Measurements from ENCODE around the gene APOBEC2. TPM values are rescaled to one million over a fixed set of nuclear protein-coding genes. Genes with fewer than 3 reads are reported as not detected.

APOBEC2 gene
- total and polyA plus RNA-seq, 9 of the 15 experiments (the other 6 are each of a cell fraction or from before 2014, with no cell fraction given), result 0.25 to 1.6 TPM; not detected in 7

GRCh38 chr6:41071501-41071922 lies 18.5 kb downstream of the APOBEC2 start (continued):
- TF ChIP-seq, protein P1, sequence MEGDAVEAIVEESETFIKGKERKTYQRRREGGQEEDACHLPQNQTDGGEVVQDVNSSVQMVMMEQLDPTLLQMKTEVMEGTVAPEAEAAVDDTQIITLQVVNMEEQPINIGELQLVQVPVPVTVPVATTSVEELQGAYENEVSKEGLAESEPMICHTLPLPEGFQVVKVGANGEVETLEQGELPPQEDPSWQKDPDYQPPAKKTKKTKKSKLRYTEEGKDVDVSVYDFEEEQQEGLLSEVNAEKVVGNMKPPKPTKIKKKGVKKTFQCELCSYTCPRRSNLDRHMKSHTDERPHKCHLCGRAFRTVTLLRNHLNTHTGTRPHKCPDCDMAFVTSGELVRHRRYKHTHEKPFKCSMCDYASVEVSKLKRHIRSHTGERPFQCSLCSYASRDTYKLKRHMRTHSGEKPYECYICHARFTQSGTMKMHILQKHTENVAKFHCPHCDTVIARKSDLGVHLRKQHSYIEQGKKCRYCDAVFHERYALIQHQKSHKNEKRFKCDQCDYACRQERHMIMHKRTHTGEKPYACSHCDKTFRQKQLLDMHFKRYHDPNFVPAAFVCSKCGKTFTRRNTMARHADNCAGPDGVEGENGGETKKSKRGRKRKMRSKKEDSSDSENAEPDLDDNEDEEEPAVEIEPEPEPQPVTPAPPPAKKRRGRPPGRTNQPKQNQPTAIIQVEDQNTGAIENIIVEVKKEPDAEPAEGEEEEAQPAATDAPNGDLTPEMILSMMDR (IDR thresholded peaks at IDR 0.05 in 2 of 3, conservative IDR thresholded peaks at IDR 0.05 in 1 of 3; ENCODE audit: insufficient read depth in 2 of 3, low read depth in 1 of 3, low read length in 3 of 3), result peak in 2 of 3 experiments; percentile 29 to 42; a peak in 3 of 6 replicates
- TF ChIP-seq SMARCA4 (IDR thresholded peaks at IDR 0.05), result no peak
- no peak for TF ChIP-seq CAMTA2 (CRISPR knock-in tag; conservative IDR thresholded peaks at IDR 0.05)
- TF ChIP-seq MYNN (IDR thresholded peaks at IDR 0.05), result no peak
- TF ChIP-seq MYNN (CRISPR knock-in tag; IDR thresholded peaks at IDR 0.05), result no peak
- TF ChIP-seq MAFF (IDR thresholded peaks at IDR 0.05; ENCODE audit: low read length), result no peak
- TF ChIP-seq RBM25 (IDR thresholded peaks at IDR 0.05; ENCODE audit: low read depth, low read length, severe bottlenecking), result no peak
- no peak for TF ChIP-seq ZNF41 (CRISPR knock-in tag; conservative IDR thresholded peaks at IDR 0.05)
- no peak for TF ChIP-seq NR0B1 (IDR thresholded peaks at IDR 0.05; ENCODE audit: partially characterized antibody)
- no peak for TF ChIP-seq ZNF778 (CRISPR knock-in tag; IDR thresholded peaks at IDR 0.05)
- no peak for TF ChIP-seq PCBP1 (IDR thresholded peaks at IDR 0.05; ENCODE audit: low read depth, low read length, poor library complexity, severe bottlenecking)
- no peak for TF ChIP-seq KAT2B (IDR thresholded peaks at IDR 0.05; ENCODE audit: low read depth, low read length)
- TF ChIP-seq, protein P2, sequence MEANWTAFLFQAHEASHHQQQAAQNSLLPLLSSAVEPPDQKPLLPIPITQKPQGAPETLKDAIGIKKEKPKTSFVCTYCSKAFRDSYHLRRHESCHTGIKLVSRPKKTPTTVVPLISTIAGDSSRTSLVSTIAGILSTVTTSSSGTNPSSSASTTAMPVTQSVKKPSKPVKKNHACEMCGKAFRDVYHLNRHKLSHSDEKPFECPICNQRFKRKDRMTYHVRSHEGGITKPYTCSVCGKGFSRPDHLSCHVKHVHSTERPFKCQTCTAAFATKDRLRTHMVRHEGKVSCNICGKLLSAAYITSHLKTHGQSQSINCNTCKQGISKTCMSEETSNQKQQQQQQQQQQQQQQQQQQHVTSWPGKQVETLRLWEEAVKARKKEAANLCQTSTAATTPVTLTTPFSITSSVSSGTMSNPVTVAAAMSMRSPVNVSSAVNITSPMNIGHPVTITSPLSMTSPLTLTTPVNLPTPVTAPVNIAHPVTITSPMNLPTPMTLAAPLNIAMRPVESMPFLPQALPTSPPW (CRISPR knock-in tag; IDR thresholded peaks at IDR 0.05), result no peak
- TF ChIP-seq HLTF (IDR thresholded peaks at IDR 0.05), result no peak
- no peak for TF ChIP-seq ZBED1 (IDR thresholded peaks at IDR 0.05)
- 0 out of 2 replicates have a peak, but pooled peaks have one; percentile 24 for TF ChIP-seq SMARCC2 (IDR thresholded peaks at IDR 0.05; ENCODE audit: low read depth)
- no peak for TF ChIP-seq ZNF583 (CRISPR knock-in tag; IDR thresholded peaks at IDR 0.05)
- TF ChIP-seq RBFOX2 (IDR thresholded peaks at IDR 0.05; ENCODE audit: low read depth, low read length), result no peak
- TF ChIP-seq ZNF436 (CRISPR knock-in tag; IDR thresholded peaks at IDR 0.05), result 0 out of 2 replicates have a peak, but pooled peaks have one; percentile 45
- no peak for TF ChIP-seq ZFP1 (CRISPR knock-in tag; IDR thresholded peaks at IDR 0.05)
- no peak for TF ChIP-seq PTRF (tag; IDR thresholded peaks at IDR 0.05)
- TF ChIP-seq EP300 (IDR thresholded peaks at IDR 0.05; ENCODE audit: low read length), result no peak
- TF ChIP-seq, protein P3, sequence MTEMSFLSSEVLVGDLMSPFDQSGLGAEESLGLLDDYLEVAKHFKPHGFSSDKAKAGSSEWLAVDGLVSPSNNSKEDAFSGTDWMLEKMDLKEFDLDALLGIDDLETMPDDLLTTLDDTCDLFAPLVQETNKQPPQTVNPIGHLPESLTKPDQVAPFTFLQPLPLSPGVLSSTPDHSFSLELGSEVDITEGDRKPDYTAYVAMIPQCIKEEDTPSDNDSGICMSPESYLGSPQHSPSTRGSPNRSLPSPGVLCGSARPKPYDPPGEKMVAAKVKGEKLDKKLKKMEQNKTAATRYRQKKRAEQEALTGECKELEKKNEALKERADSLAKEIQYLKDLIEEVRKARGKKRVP (CRISPR knock-in tag; IDR thresholded peaks at IDR 0.05), result 0 out of 2 replicates have a peak, but pooled peaks have one; percentile 38
- no peak for TF ChIP-seq CREB3 (tag; conservative IDR thresholded peaks at IDR 0.05; ENCODE audit: low read depth)

All from K562 (cell line).